Forelimb muscle (tissue), 1 donor: ENCODE data around the gene HCAR2. TPM values are rescaled to one million over a fixed set of nuclear protein-coding genes. Genes with fewer than 3 reads are reported as not detected.
"Not testable (repeated sequence)": the region's sequence is repeated elsewhere in the genome, so short reads cannot be mapped to it uniquely, and the experiment has no call there.

Experiments used
- DNase-seq: peaks from one replicate; pipeline ENCODE4 v3.0.0-alpha.2; 2013; ENCODE audit warnings: low read depth
- polyA plus RNA-seq: library from polyadenylated mRNA; unstranded; fragments of 120-200 nt; gene quantifications from one replicate; pipeline ENCODE4 v1.2.1, GENCODE V29; 2013; ENCODE audit not compliant: insufficient read length

The HCAR2 gene
- polyA plus RNA-seq: 0.09 TPM

DNA sequence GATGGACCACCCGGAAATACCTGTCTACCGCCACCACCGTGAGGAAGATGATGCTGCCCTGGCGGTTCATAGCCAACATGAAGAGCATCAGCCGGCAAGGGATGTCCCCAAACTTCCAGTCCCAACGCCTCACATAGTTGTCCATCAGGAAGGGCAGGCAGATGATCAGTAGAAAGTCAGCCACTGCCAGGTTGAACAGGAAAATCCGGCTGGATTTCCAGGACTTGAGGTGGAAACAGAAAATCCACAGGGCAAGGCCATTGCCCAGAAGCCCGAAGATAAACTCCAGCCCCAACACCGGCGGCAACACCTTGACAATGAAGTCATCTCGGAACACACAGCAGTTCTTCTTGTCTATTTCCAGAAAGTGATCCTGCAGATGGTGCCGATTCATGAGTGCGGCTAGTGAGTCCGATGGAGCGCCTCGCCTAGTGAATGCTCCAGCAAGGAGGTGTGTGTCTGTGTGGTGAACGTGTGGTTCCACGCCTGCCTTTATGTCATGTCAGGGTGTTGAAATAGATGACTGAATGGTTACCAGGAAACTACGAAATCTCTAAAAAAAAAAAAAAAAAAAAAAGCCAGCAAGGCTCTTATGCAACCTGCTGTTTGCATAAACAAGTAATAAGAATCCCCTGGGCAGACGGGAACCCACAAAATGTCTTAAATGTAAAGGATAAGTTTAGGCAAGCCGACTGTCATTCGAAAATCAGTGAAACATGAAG, at the start of gene HCAR2:
HCAR2 (minus strand) TSS at position 468 of the 722 bp plus-strand sequence; CDS start at position 394, 74 bp downstream.
- DNase-seq: not testable (repeated sequence)

- DNase-seq: peak; percentile 91
Observed at GRCh38 chr12:122752464-122753318, 49.5 kb upstream of the HCAR2 start, which contains the start of gene DENR. Gene DENR, plus strand, starts transcription at chr12:122752824. Its CDS starts 878 bp downstream, at chr12:122753702.

DNA sequence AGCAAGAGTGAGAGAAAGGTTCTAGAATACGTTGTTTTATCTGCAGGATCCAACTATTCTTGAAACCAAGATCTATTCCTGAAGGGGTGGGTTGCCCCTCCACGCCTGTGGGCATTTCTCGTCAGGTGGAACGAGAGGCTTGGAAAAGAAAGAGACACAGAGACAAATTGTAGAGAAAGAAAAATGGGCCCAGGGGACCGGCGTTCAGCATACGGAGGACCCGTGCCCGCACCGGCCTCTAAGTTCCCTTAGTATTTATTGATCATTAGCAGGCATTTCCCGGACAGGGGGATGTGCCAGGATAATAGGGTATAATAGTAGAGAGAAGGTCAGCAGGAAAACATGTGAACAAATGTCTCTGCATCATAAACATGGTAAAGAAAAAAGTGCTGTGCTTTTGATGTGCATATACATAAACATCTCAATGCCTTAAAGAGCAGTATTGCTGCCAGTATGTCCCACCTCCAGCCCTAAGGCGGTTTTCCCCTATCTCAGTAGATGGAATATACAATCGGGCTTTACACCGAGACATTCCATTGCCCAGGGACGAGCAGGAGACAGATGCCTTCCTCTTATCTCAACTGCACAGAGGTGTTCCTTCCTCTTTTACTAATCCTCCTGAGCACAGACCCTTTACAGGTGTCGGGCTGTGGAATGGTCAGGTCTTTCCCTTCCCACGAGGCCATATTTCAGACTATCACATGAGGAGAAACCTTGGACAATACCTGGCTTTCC, 47.8 kb upstream of the HCAR2 start:
- not testable (repeated sequence) for DNase-seq

GRCh38 chr12:122749569-122750332, 46.6 kb upstream of the HCAR2 start:
- DNase-seq: no peak

DNA sequence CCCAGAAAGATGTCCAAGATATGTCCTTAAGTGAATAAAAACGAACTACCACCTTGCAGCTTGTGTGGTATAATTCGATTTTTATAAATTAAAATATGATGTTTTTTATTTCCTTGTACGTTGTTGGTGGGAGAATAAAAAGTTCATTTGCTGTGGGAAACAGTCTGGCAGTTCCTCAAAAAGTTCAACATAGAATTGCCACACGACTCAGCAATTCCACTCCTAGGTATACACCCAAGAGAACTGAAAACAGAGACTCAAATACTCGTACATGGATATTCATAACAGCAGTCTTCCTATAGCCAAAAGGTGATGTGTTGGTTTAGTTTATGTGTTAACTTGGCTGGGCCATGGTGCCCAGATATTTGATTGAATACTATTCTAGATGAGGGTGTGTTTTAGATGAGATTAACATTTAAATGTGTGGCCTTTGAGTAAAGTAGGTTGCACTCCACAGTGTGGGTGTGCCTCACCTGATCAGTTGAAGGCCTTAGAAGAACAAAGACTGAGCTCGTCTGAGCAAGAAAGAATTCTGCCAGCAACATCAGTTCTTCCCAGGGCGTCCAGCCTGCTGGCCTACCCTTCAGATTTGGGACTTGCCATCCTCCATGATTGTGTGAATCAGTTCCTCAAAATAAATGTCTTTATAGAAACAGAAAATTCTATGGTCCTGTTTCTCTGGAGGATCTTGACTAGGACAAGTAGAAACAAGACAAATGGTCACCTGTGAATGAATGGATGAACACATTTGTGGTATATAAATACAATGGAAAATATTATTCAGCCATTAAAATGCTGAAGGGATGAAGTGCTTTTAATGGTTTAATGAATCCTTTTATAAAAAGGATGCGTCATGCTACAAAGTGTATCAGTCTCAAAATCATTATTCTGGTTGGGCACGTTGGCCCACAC, 44.3 kb upstream of the HCAR2 start:
- DNase-seq: no peak

DNA sequence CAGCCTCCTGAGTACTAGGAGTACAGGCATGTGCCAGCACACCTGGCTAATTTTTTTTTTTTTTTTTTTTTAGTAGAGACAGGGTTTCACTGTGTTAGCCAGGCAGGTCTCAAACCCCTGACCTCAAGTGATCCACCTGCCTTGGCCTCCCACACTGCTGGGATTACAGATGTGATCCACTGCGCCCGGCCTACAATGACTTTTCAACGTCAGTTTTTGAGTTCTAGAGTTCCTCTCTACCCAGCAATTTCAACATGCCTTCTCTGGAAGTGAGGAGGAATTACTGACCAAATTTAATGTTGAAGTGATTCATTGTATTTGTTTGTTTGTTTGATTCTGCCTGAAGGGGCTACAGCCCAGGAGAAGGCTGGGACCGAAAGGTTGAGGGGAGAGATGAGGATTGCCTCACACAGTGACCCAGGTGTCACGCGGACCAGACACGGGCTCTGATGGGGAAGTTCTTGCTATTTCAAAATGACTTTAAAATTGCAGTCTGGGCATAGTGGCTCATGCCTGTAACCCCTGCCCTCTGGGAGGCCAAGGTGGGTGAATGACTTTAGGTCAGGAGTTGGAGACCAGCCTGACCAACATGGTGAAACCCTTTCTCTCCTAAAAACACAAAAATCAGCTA, 40.9 kb upstream of the HCAR2 start:
- DNase-seq: no peak

- DNase-seq: no peak
Observed at GRCh38 chr12:122740351-122740750, 37.2 kb upstream of the HCAR2 start.

GRCh38 chr12:122738571-122738970, 35.4 kb upstream of the HCAR2 start:
- DNase-seq: no peak

GRCh38 chr12:122732611-122733010, 29.5 kb upstream of the HCAR2 start:
- no peak for DNase-seq

DNA sequence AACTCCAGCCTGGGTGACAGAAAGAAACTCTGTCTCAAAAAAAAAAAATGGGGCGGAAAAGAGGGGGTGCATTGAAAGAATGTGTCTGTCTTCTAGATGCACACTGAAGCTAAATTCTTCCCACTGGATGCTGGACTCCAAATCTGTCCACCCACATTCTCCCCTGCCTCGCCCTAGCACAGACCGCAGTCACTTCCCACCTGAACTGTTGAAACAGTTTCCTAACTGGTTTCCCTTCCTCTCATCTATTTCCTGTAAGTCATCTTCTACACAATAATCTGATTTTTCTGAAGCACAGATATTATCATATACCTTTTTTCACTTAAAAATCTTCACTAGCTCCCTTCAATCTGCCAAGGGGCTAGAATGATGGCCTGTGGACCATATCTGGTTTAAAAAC, 29.0 kb upstream of the HCAR2 start:
- no peak for DNase-seq

DNA sequence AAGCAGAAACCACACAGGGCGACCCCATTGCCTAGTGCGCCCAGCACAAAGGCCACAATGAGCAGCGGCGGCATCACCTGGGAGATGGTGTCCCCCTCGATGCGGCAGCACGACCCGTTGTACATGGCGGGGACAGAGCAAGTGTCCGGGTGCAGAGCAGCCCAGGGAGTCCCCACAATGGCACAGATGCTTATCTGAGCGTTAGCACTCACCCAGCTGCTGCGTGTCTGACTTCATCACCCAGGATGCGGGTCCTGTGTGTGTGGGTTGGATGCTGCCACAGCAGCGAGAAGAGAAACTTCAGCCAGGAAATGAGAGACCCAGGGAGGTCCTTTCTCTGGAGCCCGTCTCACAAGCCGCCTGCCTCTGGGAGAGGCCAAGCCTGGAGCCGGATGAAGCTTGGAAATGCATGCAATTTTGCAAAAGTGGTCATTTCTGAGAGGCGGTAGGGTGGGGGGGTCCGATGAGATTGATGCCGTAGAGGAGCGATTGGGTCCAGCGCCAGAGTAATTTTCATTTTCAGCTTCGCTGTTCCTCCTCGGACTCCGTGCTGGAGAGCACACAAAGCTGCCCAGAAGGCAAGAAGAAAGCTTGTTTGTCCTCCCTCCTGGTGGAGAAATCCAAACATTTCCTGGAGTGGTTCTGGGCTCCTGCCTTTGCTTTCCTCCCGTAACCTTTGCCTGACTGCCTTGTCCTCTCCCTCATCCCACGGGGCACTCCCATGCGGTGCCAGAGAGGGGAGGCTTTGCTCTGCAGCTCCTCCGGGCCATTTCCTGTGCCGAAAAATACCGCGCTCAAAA, 27.3 kb upstream of the HCAR2 start, which contains the start of gene HCAR1:
HCAR1 (minus strand) TSS at position 630 of the 800 bp plus-strand sequence; CDS start at position 125, 505 bp downstream.
- no peak for DNase-seq

- DNase-seq: no peak
Observed at GRCh38 chr12:122729583-122730214, 26.5 kb upstream of the HCAR2 start.

DNA sequence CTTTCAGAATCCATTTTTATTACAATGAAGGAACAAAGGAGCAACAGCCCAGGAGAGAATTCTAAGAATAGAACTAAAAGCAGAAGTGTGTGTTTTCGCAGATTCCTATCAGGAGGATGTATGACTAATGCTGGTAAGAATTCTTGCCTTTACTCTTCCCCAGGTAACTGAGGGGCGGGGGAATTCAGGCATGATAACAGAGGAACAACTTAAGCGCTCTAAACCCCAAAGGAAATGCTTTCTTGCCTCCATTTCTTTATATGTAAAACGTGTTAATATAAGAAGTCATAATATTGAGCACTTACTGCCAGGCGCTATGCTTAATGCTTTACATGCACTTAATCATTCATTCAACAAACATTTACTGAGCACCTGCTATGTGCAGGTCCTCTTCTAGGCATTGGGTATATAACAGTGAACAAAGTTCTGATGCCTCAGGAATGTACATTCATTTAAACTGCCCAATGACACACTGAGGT, 23.0 kb upstream of the HCAR2 start:
- DNase-seq: no peak

- DNase-seq: no peak
Observed at GRCh38 chr12:122725452-122726079, 22.4 kb upstream of the HCAR2 start.

DNA sequence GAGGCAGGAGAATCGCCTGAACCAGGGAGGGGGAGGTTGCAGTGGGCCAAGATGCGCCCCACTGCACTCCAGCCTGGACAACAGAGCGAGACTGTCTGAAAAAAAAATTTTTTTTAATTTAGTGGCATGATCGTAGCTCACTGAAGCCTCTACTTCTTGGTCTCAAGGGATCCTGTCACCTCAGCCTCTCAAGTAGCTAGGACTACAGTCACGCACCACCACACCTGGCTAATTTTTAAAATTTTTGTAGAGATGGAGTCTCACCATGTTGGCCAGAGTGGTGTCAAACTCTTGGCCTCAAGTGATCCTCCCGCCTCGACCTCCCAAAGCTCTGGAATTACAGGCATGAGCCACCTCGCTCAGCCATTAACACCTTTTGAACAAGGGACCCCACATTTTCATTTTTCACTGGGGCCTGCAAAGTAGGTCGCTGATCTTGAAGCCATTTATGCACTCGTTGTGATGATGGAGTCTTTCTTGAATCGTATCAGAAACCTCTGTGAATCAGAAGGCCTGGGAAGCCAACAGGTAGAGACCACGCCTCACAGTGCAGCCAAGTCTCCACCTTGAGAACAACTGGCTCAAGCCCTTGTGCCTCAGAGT, 21.6 kb upstream of the HCAR2 start:
- no peak for DNase-seq

DNA sequence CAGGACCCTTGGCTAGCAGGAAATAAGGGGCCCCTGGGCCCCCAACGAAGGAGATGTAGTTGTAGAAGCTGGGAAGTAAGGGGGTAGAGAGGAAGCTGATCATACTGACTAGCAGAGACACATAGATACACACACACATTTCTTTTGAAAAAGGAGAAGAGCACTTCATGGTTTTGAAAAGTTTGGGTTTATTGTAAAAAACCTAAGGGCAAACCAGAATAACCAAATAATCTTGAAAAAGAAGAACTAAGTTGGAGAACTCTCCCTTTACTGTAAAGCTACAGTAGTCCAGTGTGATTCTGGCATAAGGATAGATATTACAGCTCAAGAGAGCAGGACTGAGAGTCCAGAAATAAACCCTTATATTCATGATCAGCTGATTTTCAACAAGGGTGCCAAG, 19.2 kb upstream of the HCAR2 start:
- DNase-seq: no peak

- no peak for DNase-seq
Observed at GRCh38 chr12:122721057-122721545, 17.9 kb upstream of the HCAR2 start.
